GM18873 (cell line): ENCODE data around the gene NAALADL2.

ENCODE experiments used
- ATAC-seq: cut with Tn5 transposase; IDR thresholded peaks from one replicate; pipeline ENCODE4 v1.9.1; 2021; ENCODE audit warnings: mild to moderate bottlenecking, moderate library complexity, moderate number of reproducible peaks; ENCODE audit not compliant: unreplicated experiment, low FRiP score

Gene NAALADL2

GRCh38 chr3:175672119-175672689 is 813.1 kb downstream of the NAALADL2 start:
- ATAC-seq, result no peak

GRCh38 chr3:175679568-175679967 is 820.4 kb downstream of the NAALADL2 start:
- ATAC-seq, result no peak

- no peak for ATAC-seq
These were observed 833.1 kb downstream of the NAALADL2 start for GRCh38 chr3:175692256-175692655.

GRCh38 chr3:175695251-175695650 is 836.1 kb downstream of the NAALADL2 start:
- no peak for ATAC-seq

DNA sequence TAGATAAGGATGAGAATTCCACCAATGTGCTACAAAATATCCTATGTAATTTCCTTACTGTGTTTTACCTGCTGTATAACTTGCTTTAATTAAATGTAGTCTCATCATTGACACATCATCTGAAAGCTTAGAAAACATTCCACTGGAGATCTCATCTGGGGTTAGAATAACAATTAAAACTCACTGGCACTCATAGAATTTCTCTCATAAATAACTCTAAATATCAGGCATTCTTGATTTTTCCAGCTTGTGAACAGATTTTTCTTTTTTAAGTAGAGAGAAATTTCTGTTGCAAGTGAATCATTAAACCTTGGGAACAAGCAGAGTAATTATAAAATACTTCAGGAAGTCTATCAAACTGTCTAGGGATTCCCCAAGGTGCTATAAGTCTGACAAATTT is 843.8 kb downstream of the NAALADL2 start:
- no peak for ATAC-seq

DNA sequence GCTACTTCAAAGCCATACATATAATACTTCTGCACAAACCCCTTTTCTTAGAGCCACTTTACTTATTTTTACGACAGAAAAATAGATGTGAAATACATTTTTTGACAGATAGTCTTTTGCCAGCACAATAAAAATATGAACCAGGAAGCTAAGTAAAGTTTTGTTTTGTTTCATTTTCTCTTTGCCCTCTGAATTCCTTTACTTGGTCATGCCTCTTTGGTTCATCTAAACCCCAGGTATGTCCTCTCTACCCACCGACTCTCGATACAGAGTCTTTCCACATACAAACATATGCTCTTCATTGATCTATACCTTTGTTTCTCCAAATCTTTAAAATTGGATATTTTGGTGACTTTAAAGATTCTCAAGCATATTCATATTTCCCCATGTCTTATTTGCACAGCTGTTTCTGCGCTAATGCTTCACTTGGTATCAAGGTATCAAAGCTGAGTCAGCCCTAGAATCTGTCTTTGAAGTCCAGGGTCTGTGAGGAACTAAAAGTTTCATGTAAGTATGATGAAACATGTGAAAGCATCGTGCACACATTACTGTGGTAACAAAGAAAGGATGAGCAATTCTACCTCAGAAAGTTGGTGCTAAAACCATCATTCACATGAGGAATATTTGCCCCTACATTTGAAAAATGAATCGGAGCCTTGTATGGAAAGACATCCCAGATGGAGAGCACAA is 845.4 kb downstream of the NAALADL2 start:
- no peak for ATAC-seq

GRCh38 chr3:175713268-175713667 is 854.1 kb downstream of the NAALADL2 start:
- no peak for ATAC-seq

- no peak for ATAC-seq
These were observed 857.3 kb downstream of the NAALADL2 start for GRCh38 chr3:175716446-175716845.

GRCh38 chr3:175726228-175726627 is 867.1 kb downstream of the NAALADL2 start:
- ATAC-seq, result no peak

GRCh38 chr3:175728566-175728965 is 869.4 kb downstream of the NAALADL2 start:
- no peak for ATAC-seq

- ATAC-seq, result no peak
These were observed 870.3 kb downstream of the NAALADL2 start for GRCh38 chr3:175729466-175729865.

GRCh38 chr3:175731543-175731942 is 872.4 kb downstream of the NAALADL2 start:
- no peak for ATAC-seq

DNA sequence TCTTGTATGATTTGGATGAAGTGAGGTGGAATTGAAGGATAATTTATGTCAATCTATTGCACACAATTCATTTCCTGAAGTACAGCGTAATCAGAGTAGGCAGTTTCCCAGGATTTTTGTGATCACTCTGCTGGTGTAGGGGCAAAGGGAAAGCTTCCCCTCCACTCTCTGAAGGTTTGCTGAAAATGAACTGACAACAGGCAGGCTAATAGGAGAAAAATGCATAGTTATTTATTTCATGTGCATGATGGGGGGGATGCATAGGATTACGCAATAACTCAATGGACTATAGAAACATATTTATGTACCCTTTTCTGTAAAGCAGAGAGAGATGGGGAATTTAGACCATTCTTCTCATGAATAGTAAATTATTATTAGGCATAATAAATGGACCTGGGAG is 872.9 kb downstream of the NAALADL2 start:
- ATAC-seq, result no peak

- no peak for ATAC-seq
These were observed 876.7 kb downstream of the NAALADL2 start for GRCh38 chr3:175735866-175736265.

GRCh38 chr3:175737646-175738572 is 878.8 kb downstream of the NAALADL2 start:
- ATAC-seq, result no peak

GRCh38 chr3:175741951-175742350 is 882.8 kb downstream of the NAALADL2 start:
- ATAC-seq, result no peak

GRCh38 chr3:175743733-175744400 is 884.7 kb downstream of the NAALADL2 start:
- ATAC-seq, result no peak

GRCh38 chr3:175746308-175746707 is 887.2 kb downstream of the NAALADL2 start:
- ATAC-seq, result no peak

DNA sequence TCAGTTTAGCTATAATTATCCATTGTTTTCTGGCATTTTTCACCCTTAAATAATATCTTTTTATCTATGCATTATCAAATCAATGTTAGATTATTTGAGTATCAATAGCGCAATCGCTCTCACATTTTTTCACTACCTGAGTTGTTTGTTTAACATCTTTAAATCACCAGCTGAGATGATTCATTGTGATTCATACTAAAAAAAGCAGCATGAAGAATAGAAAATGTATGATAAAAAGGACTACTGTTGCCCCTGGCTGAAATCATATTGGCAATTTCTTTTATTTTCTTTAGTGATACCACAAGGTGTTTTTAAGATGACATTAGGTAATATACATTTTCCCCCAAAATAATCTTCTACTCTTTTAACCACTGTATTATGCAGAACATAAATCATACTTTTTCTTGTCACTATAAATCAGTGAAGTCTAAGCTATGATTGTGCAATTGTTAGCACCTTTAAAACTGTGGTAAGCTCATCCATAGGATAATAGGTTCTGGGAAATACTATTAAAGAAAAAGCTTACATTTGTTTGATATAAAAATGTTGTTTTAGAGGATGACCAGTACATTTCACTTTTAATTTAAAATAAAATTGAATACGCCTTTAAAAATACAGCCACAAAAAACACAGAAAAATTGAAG is 889.1 kb downstream of the NAALADL2 start:
- ATAC-seq, result no peak

DNA sequence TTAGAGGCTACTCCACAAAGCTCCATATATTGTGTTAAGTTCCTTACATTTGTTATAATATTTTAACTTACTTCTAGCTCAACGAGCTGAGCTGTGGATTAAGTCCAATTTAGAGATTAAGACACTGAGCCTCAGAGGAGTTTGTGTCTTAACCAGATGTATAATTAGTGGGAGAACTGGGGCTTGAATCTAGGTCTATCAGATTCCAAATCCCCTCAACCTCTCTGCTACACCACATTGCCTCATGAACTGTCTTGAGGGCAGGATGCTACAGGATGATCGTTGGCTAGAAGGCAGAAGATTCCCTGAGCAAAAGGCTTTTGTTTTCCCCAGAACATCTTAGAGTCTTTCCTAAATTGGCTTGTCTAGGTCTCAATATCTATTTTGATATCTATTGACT is 890.8 kb downstream of the NAALADL2 start:
- ATAC-seq, result no peak
